Measurements from ENCODE around the gene TMEM63A.

The TMEM63A gene

GRCh38 chr1:225880222-225880588 lies 2.0 kb downstream of the TMEM63A start:
- Histone ChIP-seq H3K56ac (ENCODE audit: low read length) (peak overlapping the region; percentile 17), H3K36me3 (ENCODE audit: control insufficient read depth, insufficient read depth, low read length) (no peaks in the 10 kb centered on the region), H3K9ac (ENCODE audit: low read length) (peak overlapping the region; percentile 71), H2BK5ac (ENCODE audit: low read length) (no peak overlapping the region), H3K4me3 (ENCODE audit: low read length) (no peak overlapping the region), H4K5ac (ENCODE audit: low read length) (no peak overlapping the region), H3K79me2 (ENCODE audit: control insufficient read depth, insufficient read depth, low read length) (peaks cover 19% of the 10 kb centered on the region), H2AK5ac (ENCODE audit: low read length) (no peak overlapping the region), H3K27me3 (ENCODE audit: insufficient read depth, low read length, poor library complexity) (no peaks in the 10 kb centered on the region), H3K4me1 (ENCODE audit: control insufficient read depth, low read depth, low read length) (peaks cover 5% of the 10 kb centered on the region), H3K79me1 (ENCODE audit: low read length) (peaks cover 18% of the 10 kb centered on the region), H3K4me2 (ENCODE audit: low read length) (no peak overlapping the region), H2BK120ac (ENCODE audit: low read depth, low read length) (no peak overlapping the region), H4K8ac (ENCODE audit: low read depth, low read length) (no peak overlapping the region), H3K27ac (ENCODE audit: low read depth, low read length) (no peak overlapping the region), H3K18ac (ENCODE audit: low read length) (no peak overlapping the region), H2BK15ac (replicated peaks; ENCODE audit: low read depth) (no peak overlapping the region), H3K23ac (ENCODE audit: low read length) (no peak overlapping the region), H3K4ac (ENCODE audit: low read depth, low read length) (no peak overlapping the region)
- DNase-seq, result no peak
- no CpG with 5 or more reads among the region's 2 CpGs for WGBS (ENCODE audit: extremely low coverage, insufficient coverage, low lambda C conversion rate)

- no CpG with 5 or more reads among the region's 8 CpGs for WGBS (ENCODE audit: extremely low coverage, insufficient coverage, low lambda C conversion rate)
- no peak overlapping the region for H4K8ac ChIP-seq (ENCODE audit: low read depth, low read length)
- H2BK5ac ChIP-seq (ENCODE audit: low read length), result no peak overlapping the region
- no peaks in the 10 kb centered on the region for H3K27me3 ChIP-seq (ENCODE audit: insufficient read depth, low read length, poor library complexity)
- no peak overlapping the region for H4K5ac ChIP-seq (ENCODE audit: low read length)
- no peak for DNase-seq
- no peak overlapping the region for H3K4ac ChIP-seq (ENCODE audit: low read depth, low read length)
- peaks cover 19% of the 10 kb centered on the region for H3K79me2 ChIP-seq (ENCODE audit: control insufficient read depth, insufficient read depth, low read length)
- H3K4me2 ChIP-seq (ENCODE audit: low read length), result no peak overlapping the region
- H3K9ac ChIP-seq (ENCODE audit: low read length), result peak overlapping the region; percentile 71
- no peak overlapping the region for H3K4me3 ChIP-seq (ENCODE audit: low read length)
- no peak overlapping the region for H2BK120ac ChIP-seq (ENCODE audit: low read depth, low read length)
- H3K4me1 ChIP-seq (ENCODE audit: control insufficient read depth, low read depth, low read length), result peaks cover 5% of the 10 kb centered on the region
- H3K79me1 ChIP-seq (ENCODE audit: low read length), result peaks cover 18% of the 10 kb centered on the region
- H3K36me3 ChIP-seq (ENCODE audit: control insufficient read depth, insufficient read depth, low read length), result no peaks in the 10 kb centered on the region
- no peak overlapping the region for H2BK15ac ChIP-seq (replicated peaks; ENCODE audit: low read depth)
- no peak overlapping the region for H2AK5ac ChIP-seq (ENCODE audit: low read length)
- no peak overlapping the region for H3K18ac ChIP-seq (ENCODE audit: low read length)
- H3K23ac ChIP-seq (ENCODE audit: low read length), result peak overlapping the region; percentile 15
- peak overlapping the region; percentile 17 for H3K56ac ChIP-seq (ENCODE audit: low read length)
- no peak overlapping the region for H3K27ac ChIP-seq (ENCODE audit: low read depth, low read length)
These were observed 2.5 kb downstream of the TMEM63A start for GRCh38 chr1:225879521-225880221.

GRCh38 chr1:225878282-225878681 lies 3.9 kb downstream of the TMEM63A start:
- Histone ChIP-seq H3K4me2 (ENCODE audit: low read length) (no peak overlapping the region), H3K56ac (ENCODE audit: low read length) (peak overlapping the region; percentile 19), H2AK5ac (ENCODE audit: low read length) (no peak overlapping the region), H3K9ac (ENCODE audit: low read length) (no peak overlapping the region), H3K27me3 (ENCODE audit: insufficient read depth, low read length, poor library complexity) (no peaks in the 10 kb centered on the region), H3K79me2 (ENCODE audit: control insufficient read depth, insufficient read depth, low read length) (peaks cover 19% of the 10 kb centered on the region), H3K4me3 (ENCODE audit: low read length) (no peak overlapping the region), H3K4ac (ENCODE audit: low read depth, low read length) (no peak overlapping the region), H3K4me1 (ENCODE audit: control insufficient read depth, low read depth, low read length) (peaks cover 5% of the 10 kb centered on the region), H2BK15ac (replicated peaks; ENCODE audit: low read depth) (no peak overlapping the region), H4K8ac (ENCODE audit: low read depth, low read length) (no peak overlapping the region), H3K23ac (ENCODE audit: low read length) (no peak overlapping the region), H3K27ac (ENCODE audit: low read depth, low read length) (no peak overlapping the region), H2BK120ac (ENCODE audit: low read depth, low read length) (no peak overlapping the region), H3K18ac (ENCODE audit: low read length) (no peak overlapping the region), H2BK5ac (ENCODE audit: low read length) (no peak overlapping the region), H3K36me3 (ENCODE audit: control insufficient read depth, insufficient read depth, low read length) (peaks cover 3% of the 10 kb centered on the region), H3K79me1 (ENCODE audit: low read length) (peaks cover 21% of the 10 kb centered on the region), H4K5ac (ENCODE audit: low read length) (no peak overlapping the region)
- no CpG with 5 or more reads among the region's 4 CpGs for WGBS (ENCODE audit: extremely low coverage, insufficient coverage, low lambda C conversion rate)
- no peak for DNase-seq

GRCh38 chr1:225877580-225877979 lies 4.6 kb downstream of the TMEM63A start:
- Histone ChIP-seq H2BK5ac (ENCODE audit: low read length) (no peak overlapping the region), H2BK120ac (ENCODE audit: low read depth, low read length) (no peak overlapping the region), H3K56ac (ENCODE audit: low read length) (no peak overlapping the region), H3K4me1 (ENCODE audit: control insufficient read depth, low read depth, low read length) (peaks cover 5% of the 10 kb centered on the region), H3K23ac (ENCODE audit: low read length) (no peak overlapping the region), H3K27ac (ENCODE audit: low read depth, low read length) (no peak overlapping the region), H3K79me2 (ENCODE audit: control insufficient read depth, insufficient read depth, low read length) (peaks cover 19% of the 10 kb centered on the region), H4K8ac (ENCODE audit: low read depth, low read length) (no peak overlapping the region), H3K4ac (ENCODE audit: low read depth, low read length) (no peak overlapping the region), H3K9ac (ENCODE audit: low read length) (no peak overlapping the region), H3K4me2 (ENCODE audit: low read length) (no peak overlapping the region), H3K18ac (ENCODE audit: low read length) (no peak overlapping the region), H4K5ac (ENCODE audit: low read length) (no peak overlapping the region), H2AK5ac (ENCODE audit: low read length) (peak overlapping the region; percentile 3), H3K36me3 (ENCODE audit: control insufficient read depth, insufficient read depth, low read length) (peaks cover 3% of the 10 kb centered on the region), H2BK15ac (replicated peaks; ENCODE audit: low read depth) (no peak overlapping the region), H3K4me3 (ENCODE audit: low read length) (no peak overlapping the region), H3K79me1 (ENCODE audit: low read length) (peaks cover 21% of the 10 kb centered on the region), H3K27me3 (ENCODE audit: insufficient read depth, low read length, poor library complexity) (no peaks in the 10 kb centered on the region)
- DNase-seq, result peak; percentile 78
- WGBS (ENCODE audit: extremely low coverage, insufficient coverage, low lambda C conversion rate), result no CpG with 5 or more reads among the region's 10 CpGs

- H3K27me3 ChIP-seq (ENCODE audit: insufficient read depth, low read length, poor library complexity), result no peaks in the 10 kb centered on the region
- peaks cover 4% of the 10 kb centered on the region for H3K36me3 ChIP-seq (ENCODE audit: control insufficient read depth, insufficient read depth, low read length)
- H3K18ac ChIP-seq (ENCODE audit: low read length), result no peak overlapping the region
- no peak overlapping the region for H2BK120ac ChIP-seq (ENCODE audit: low read depth, low read length)
- H4K5ac ChIP-seq (ENCODE audit: low read length), result no peak overlapping the region
- no peak overlapping the region for H3K23ac ChIP-seq (ENCODE audit: low read length)
- H2BK15ac ChIP-seq (replicated peaks; ENCODE audit: low read depth), result no peak overlapping the region
- no peak overlapping the region for H3K27ac ChIP-seq (ENCODE audit: low read depth, low read length)
- peaks cover 5% of the 10 kb centered on the region for H3K4me1 ChIP-seq (ENCODE audit: control insufficient read depth, low read depth, low read length)
- H3K79me1 ChIP-seq (ENCODE audit: low read length), result peaks cover 21% of the 10 kb centered on the region
- H3K4me2 ChIP-seq (ENCODE audit: low read length), result no peak overlapping the region
- no peak overlapping the region for H3K4ac ChIP-seq (ENCODE audit: low read depth, low read length)
- DNase-seq, result no peak
- no peak overlapping the region for H3K9ac ChIP-seq (ENCODE audit: low read length)
- H4K8ac ChIP-seq (ENCODE audit: low read depth, low read length), result no peak overlapping the region
- peaks cover 19% of the 10 kb centered on the region for H3K79me2 ChIP-seq (ENCODE audit: control insufficient read depth, insufficient read depth, low read length)
- H2AK5ac ChIP-seq (ENCODE audit: low read length), result no peak overlapping the region
- no peak overlapping the region for H2BK5ac ChIP-seq (ENCODE audit: low read length)
- WGBS (ENCODE audit: extremely low coverage, insufficient coverage, low lambda C conversion rate), result no CpG with 5 or more reads among the region's 12 CpGs
- H3K56ac ChIP-seq (ENCODE audit: low read length), result no peak overlapping the region
- H3K4me3 ChIP-seq (ENCODE audit: low read length), result no peak overlapping the region
These were observed 5.2 kb downstream of the TMEM63A start for GRCh38 chr1:225876900-225877510.

All from mesendoderm (in vitro differentiated cells).